HG02610 (cell line): ENCODE data around the gene TCEA2.
"Not testable (repeated sequence)": the region's sequence is repeated elsewhere in the genome, so short reads cannot be mapped to it uniquely, and the experiment has no call there.

ENCODE experiments used
- ATAC-seq: cut with Tn5 transposase; IDR thresholded peaks from one replicate; pipeline ENCODE4 v1.9.1; 2021; ENCODE audit warnings: mild to moderate bottlenecking, moderate library complexity; ENCODE audit not compliant: unreplicated experiment

The TCEA2 gene

GRCh38 chr20:64105846-64106434 lies 42.9 kb downstream of the TCEA2 start:
- no peak for ATAC-seq

- ATAC-seq = no peak
Measured at GRCh38 chr20:64106435-64106961, 43.5 kb downstream of the TCEA2 start.

- ATAC-seq = no peak
Measured at GRCh38 chr20:64106981-64107735, 44.2 kb downstream of the TCEA2 start, which contains the start of gene NPBWR2. Gene NPBWR2 (minus strand): TSS chr20:64107565. CDS start chr20:64106831, 734 bp downstream.

GRCh38 chr20:64107736-64108457 lies 44.9 kb downstream of the TCEA2 start:
- ATAC-seq = no peak

- ATAC-seq = no peak
Measured at GRCh38 chr20:64108731-64109681, 46.0 kb downstream of the TCEA2 start.

- no peak for ATAC-seq
Measured at GRCh38 chr20:64109831-64110391, 46.9 kb downstream of the TCEA2 start.

GRCh38 chr20:64110411-64111068 lies 47.5 kb downstream of the TCEA2 start:
- ATAC-seq = no peak

- no peak for ATAC-seq
Measured at GRCh38 chr20:64111841-64112641, 49.0 kb downstream of the TCEA2 start.

- no peak for ATAC-seq
Measured at GRCh38 chr20:64112691-64113443, 49.9 kb downstream of the TCEA2 start.

GRCh38 chr20:64113444-64113775 lies 50.4 kb downstream of the TCEA2 start:
- ATAC-seq = no peak

- ATAC-seq = no peak
Measured at GRCh38 chr20:64113796-64114355, 50.9 kb downstream of the TCEA2 start.

- no peak for ATAC-seq
Measured at GRCh38 chr20:64114356-64114971, 51.5 kb downstream of the TCEA2 start.

- no peak for ATAC-seq
Measured at GRCh38 chr20:64115171-64115911, 52.3 kb downstream of the TCEA2 start.

- no peak for ATAC-seq
Measured at GRCh38 chr20:64116016-64116415, 53.0 kb downstream of the TCEA2 start.

- ATAC-seq = no peak
Measured at GRCh38 chr20:64116541-64117431, 53.8 kb downstream of the TCEA2 start.

GRCh38 chr20:64117432-64117777 lies 54.4 kb downstream of the TCEA2 start:
- ATAC-seq = not testable (repeated sequence)
